Stimulated activated CD8-positive, alpha-beta memory T cell treated with anti-CD3 and anti-CD28 coated beads, Interleukin-7, amount 100 ng/mL, for 24 hours (primary cell): ENCODE results near the gene PET100.

Source experiments
- DNase-seq: peaks from one replicate; pipeline ENCODE4 v3.0.0-alpha.2; 2020; ENCODE audit warnings: low read depth

The PET100 gene

GRCh38 chr19:7679771-7680605 is 50.4 kb downstream of the PET100 start:
- no peak for DNase-seq

GRCh38 chr19:7680606-7681339 is 51.2 kb downstream of the PET100 start, which contains the start of gene TRAPPC5:
TSS of gene TRAPPC5 (plus strand) at chr19:7680833. CDS start at chr19:7682254, 1,421 bp downstream.
- DNase-seq: peak; percentile 68
